Gastrocnemius medialis (tissue), 4 donors: Measurements from ENCODE around the gene ARMC7. TPM values are rescaled to one million over a fixed set of nuclear protein-coding genes. Genes with fewer than 3 reads are reported as not detected.
"Not testable (repeated sequence)": the region's sequence is repeated elsewhere in the genome, so short reads cannot be mapped to it uniquely, and the experiment has no call there.

Source experiments
- ATAC-seq, 2 donors: fragments of 150-250 bp; one replicate each; pipeline ENCODE4 v1.9.1; 2016
- DNase-seq, 2 donors: peaks; one replicate each; pipeline ENCODE4 v3.0.0-alpha.2; 2019
- H3K27ac ChIP-seq, 4 donors: fragments of 200-600 bp; sonication (generic); 1 replicate in 1 of 4; 2 replicates in 3 of 4; pipeline ENCODE4 v1.5.1; 2016 to 2018; ENCODE audit warnings: mild to moderate bottlenecking in 2 of 4, moderate library complexity in 1 of 4
- H3K27me3 ChIP-seq, 3 donors: fragments of 200-600 bp; sonication (generic) in 2 of 3; 1 replicate in 1 of 3; 2 replicates in 2 of 3; pipeline versions ENCODE4 v1.5.1 to v1.6.0; 2016 to 2019; ENCODE audit warnings: mild to moderate bottlenecking in 1 of 3, moderate library complexity in 1 of 3
- H3K36me3 ChIP-seq, 2 donors: fragments of 200-600 bp; sonication (generic) in 1 of 2; one replicate each; pipeline ENCODE4 v1.5.1; 2017 to 2018
- H3K4me1 ChIP-seq, 2 donors: fragments of 200-600 bp; sonication (generic) in 1 of 2; one replicate each; pipeline ENCODE4 v1.5.1; 2016 to 2017; ENCODE audit warnings: mild to moderate bottlenecking in 2 of 2
- H3K4me3 ChIP-seq, 4 donors: fragments of 200-600 bp; sonication (generic) in 3 of 4; 1 replicate in 1 of 4; 2 replicates in 3 of 4; pipeline ENCODE4 v1.5.1; 2016 to 2019; ENCODE audit warnings: mild to moderate bottlenecking in 2 of 4
- H3K9me3 ChIP-seq, 3 donors: fragments of 200-600 bp; sonication (generic) in 2 of 3; 1 replicate in 1 of 3; 2 replicates in 2 of 3; pipeline ENCODE4 v1.5.1; 2016 to 2019
- POLR2A ChIP-seq, 2 donors: fragments of 450-650 bp; IDR thresholded peaks; one replicate each; pipeline ENCODE4 v1.6.1; 2017; ENCODE audit warnings: antibody characterized with exemption in 2 of 2, mild to moderate bottlenecking in 2 of 2, moderate library complexity in 2 of 2
- in situ Hi-C, 4 donors: fragments of 200-750 bp; cut with MboI; loops; one replicate each; pipeline versions ENCODE4 v1.15.0 to v1.8.0; 2017; ENCODE audit warnings: low sequenced_read_pairs in 4 of 4
- intact Hi-C: fragments of 100-400 bp; cut with DNase I; formaldehyde crosslinking; loops from one replicate; pipeline ENCODE4 v1.15.1; 2023; ENCODE audit warnings: low total_unique reads
- total RNA-seq, 4 donors: library from RNA; depleted of rRNA; stranded (reverse); fragments of >200 nt; gene quantifications; one replicate each; pipeline versions ENCODE4 v1.1.0 to v1.2.3, GENCODE V29; 2016
- TF ChIP-seq, protein P1 (sequence below), 5 experiments: fragments of 450-650 bp in 3 of 5; fragments of 200-600 bp in 2 of 5; sonication (generic) in 2 of 5; IDR thresholded peaks in 4 of 5; conservative IDR thresholded peaks in 1 of 5; 1 replicate in 4 of 5; 2 replicates in 1 of 5; pipeline ENCODE4 v1.5.1; 2016 to 2019; ENCODE audit warnings: antibody characterized with exemption in 5 of 5, mild to moderate bottlenecking in 3 of 5, moderate library complexity in 3 of 5

Gene ARMC7
- total RNA-seq, 4 donors from 2014 or later: 2.0 to 4.4 (median 3.0) TPM

- no peak overlapping the region for H3K4me3 ChIP-seq
- in situ Hi-C loops (loop anchor here in 1 of 4 donors (10.0 kb wide), 1 partner anchor 51 kb away; no protein-coding TSS in a partner anchor), intact Hi-C loops (no loop called here)
- H3K4me1 ChIP-seq: peaks cover 0 to 4% of the 10 kb centered on the region in 2 donors
- ATAC-seq (no peak), DNase-seq (peak in 1 of 2 donors; percentile 43)
- H3K27ac ChIP-seq: peak overlapping the region in 1 of 4 donors; percentile 34
- peaks cover 0 to 4% of the 10 kb centered on the region in 2 donors for H3K36me3 ChIP-seq
- TF ChIP-seq, protein P1, sequence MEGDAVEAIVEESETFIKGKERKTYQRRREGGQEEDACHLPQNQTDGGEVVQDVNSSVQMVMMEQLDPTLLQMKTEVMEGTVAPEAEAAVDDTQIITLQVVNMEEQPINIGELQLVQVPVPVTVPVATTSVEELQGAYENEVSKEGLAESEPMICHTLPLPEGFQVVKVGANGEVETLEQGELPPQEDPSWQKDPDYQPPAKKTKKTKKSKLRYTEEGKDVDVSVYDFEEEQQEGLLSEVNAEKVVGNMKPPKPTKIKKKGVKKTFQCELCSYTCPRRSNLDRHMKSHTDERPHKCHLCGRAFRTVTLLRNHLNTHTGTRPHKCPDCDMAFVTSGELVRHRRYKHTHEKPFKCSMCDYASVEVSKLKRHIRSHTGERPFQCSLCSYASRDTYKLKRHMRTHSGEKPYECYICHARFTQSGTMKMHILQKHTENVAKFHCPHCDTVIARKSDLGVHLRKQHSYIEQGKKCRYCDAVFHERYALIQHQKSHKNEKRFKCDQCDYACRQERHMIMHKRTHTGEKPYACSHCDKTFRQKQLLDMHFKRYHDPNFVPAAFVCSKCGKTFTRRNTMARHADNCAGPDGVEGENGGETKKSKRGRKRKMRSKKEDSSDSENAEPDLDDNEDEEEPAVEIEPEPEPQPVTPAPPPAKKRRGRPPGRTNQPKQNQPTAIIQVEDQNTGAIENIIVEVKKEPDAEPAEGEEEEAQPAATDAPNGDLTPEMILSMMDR (IDR thresholded peaks at IDR 0.05 in 4 of 5, conservative IDR thresholded peaks at IDR 0.05 in 1 of 5): no peak
- no peak for TF ChIP-seq POLR2A (IDR thresholded peaks at IDR 0.05)
- no peaks in the 10 kb centered on the region for H3K27me3 ChIP-seq
- H3K9me3 ChIP-seq: no peaks in the 10 kb centered on the region
These were observed 14.5 kb downstream of the ARMC7 start for GRCh38 chr17:75124041-75124818.

DNA sequence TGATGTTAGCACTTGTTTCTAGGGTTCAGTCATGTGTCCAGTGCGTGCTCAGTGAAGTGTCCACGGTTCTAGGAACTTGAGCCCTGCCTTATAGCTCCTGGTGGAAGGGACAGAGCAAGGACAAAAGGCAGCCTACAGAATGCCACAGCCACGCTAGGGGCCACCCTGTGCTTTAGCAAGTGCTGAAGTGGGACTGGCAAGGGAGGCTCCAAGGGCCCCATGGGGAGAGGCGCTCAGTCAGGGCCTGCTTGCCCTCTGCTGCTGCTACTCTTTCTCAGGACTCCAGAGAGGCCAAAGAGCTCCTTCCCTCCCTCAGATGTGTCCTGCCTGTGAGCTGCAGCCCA lies 15.0 kb downstream of the ARMC7 start:
- Histone ChIP-seq H3K4me1 (peaks cover 0 to 4% of the 10 kb centered on the region in 2 donors), H3K9me3 (no peaks in the 10 kb centered on the region), H3K36me3 (peaks cover 0 to 9% of the 10 kb centered on the region in 2 donors), H3K4me3 (no peak overlapping the region), H3K27me3 (no peaks in the 10 kb centered on the region), H3K27ac (no peak overlapping the region)
- DNase-seq (no peak), ATAC-seq (no peak)
- in situ Hi-C loops (loop anchor here in 1 of 4 donors (10.0 kb wide), 1 partner anchor 50 kb away; no protein-coding TSS in a partner anchor), intact Hi-C loops (no loop called here)
- TF ChIP-seq, protein P1 (IDR thresholded peaks at IDR 0.05 in 4 of 5, conservative IDR thresholded peaks at IDR 0.05 in 1 of 5): no peak
- no peak for TF ChIP-seq POLR2A (IDR thresholded peaks at IDR 0.05)

DNA sequence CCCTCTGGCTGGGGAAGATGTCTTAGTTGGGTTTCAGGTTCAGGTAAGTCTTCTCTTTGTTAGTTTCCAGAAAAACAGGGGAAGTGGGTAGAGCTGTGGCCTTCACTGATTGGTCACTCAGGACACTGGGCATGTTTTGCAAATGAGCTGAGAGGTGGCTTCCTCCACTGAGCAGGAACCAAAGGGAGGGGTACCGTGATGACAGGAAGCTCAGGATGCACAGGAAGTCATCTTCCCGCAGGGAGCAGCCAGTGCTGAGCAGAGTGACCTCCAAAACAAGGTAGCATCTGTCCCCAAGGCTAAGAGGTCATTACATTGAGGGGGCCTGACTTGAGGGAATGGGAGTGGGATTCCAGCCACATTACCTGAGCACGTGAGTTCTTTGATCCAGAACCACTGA lies 16.2 kb downstream of the ARMC7 start:
- ATAC-seq: no peak
- DNase-seq: no peak
- TF ChIP-seq, protein P1 (IDR thresholded peaks at IDR 0.05 in 4 of 5, conservative IDR thresholded peaks at IDR 0.05 in 1 of 5): no peak
- TF ChIP-seq POLR2A (IDR thresholded peaks at IDR 0.05): no peak
- in situ Hi-C loops (loop anchor here in 1 of 4 donors (10.0 kb wide), 1 partner anchor 49 kb away; no protein-coding TSS in a partner anchor), intact Hi-C loops (no loop called here)
- Histone ChIP-seq H3K27me3 (no peaks in the 10 kb centered on the region), H3K9me3 (no peaks in the 10 kb centered on the region), H3K27ac (no peak overlapping the region), H3K4me1 (peaks cover 0 to 12% of the 10 kb centered on the region in 2 donors), H3K4me3 (no peak overlapping the region), H3K36me3 (peaks cover 0 to 12% of the 10 kb centered on the region in 2 donors)

DNA sequence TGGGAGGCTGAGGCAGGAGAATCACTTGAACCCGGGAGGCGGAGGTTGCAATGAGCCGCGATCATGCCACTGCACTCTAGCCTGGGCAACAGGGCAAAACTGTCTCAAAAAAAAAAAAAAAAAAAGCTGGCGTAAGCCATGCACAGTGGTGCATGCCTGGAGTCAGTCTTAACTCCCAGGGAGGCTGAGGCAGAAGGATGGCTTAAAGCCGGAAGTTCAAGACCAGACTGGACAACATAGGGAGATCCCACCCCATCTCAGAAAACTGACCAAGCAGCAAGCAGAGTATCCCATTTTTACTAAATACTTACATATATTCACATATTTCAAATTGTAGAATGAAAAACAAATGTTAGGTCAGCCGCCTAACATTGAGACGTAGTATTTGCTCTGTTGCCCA lies 17.2 kb downstream of the ARMC7 start:
- H3K9me3 ChIP-seq: no peaks in the 10 kb centered on the region
- H3K4me3 ChIP-seq: no peak overlapping the region
- TF ChIP-seq, protein P1 (IDR thresholded peaks at IDR 0.05 in 4 of 5, conservative IDR thresholded peaks at IDR 0.05 in 1 of 5): no peak
- no peak for TF ChIP-seq POLR2A (IDR thresholded peaks at IDR 0.05)
- intact Hi-C loops: no loop called here
- no peaks in the 10 kb centered on the region for H3K27me3 ChIP-seq
- H3K4me1 ChIP-seq: peaks cover 0 to 12% of the 10 kb centered on the region in 2 donors
- H3K36me3 ChIP-seq: peaks cover 0 to 9% of the 10 kb centered on the region in 2 donors
- no peak overlapping the region for H3K27ac ChIP-seq
- DNase-seq (no peak), ATAC-seq (no peak)
- in situ Hi-C loops: loop anchor here in 1 of 4 donors (10.0 kb wide), 1 partner anchor 48 kb away; no protein-coding TSS in a partner anchor

DNA sequence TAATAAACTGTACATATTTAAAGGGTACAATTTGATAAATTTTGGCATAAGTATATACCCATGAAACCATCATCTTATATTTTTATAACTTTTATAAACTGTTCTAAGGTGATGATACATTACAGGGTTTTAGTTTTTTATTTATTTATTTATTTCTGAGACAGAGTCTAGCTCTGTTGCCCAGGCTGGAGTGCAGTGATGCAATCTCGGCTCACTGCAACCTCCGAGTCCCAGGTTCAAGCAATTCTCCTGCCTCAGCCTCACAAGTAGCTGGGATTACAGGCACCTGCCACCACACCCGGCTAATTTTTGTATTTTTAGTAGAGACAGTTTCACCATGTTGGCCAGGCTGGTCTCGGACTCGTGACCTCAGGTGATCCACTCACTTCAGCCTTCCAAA lies 18.2 kb downstream of the ARMC7 start:
- H3K27me3 ChIP-seq, intact Hi-C loops, H3K27ac ChIP-seq, H3K4me3 ChIP-seq, ATAC-seq, DNase-seq, H3K36me3 ChIP-seq, H3K9me3 ChIP-seq: not testable (repeated sequence)
- H3K4me1 ChIP-seq: peaks cover 0 to 12% of the 10 kb centered on the region in 2 donors
- in situ Hi-C loops: loop anchor here in 1 of 4 donors (10.0 kb wide), 1 partner anchor 47 kb away; no protein-coding TSS in a partner anchor
